GM23338 (cell line): ENCODE measurements around the gene GPR25. TPM values are rescaled to one million over a fixed set of nuclear protein-coding genes. Genes with fewer than 3 reads are reported as not detected.
A peak's percentile ranks its signal among the peaks of the same experiment; 100 is the strongest.

ENCODE experiments used
- ATAC-seq: fragments of 200-7000 bp; cut with Tn5 transposase; 3 replicates; pipeline ENCODE4 v1.9.1; 2020
- DNase-seq: peaks from one replicate; pipeline ENCODE4 v3.0.0-alpha.2; 2015; ENCODE audit warnings: low spot score
- H2AFZ ChIP-seq: fragments of 200-600 bp; sonication (generic); 2 replicates; pipeline ENCODE4 v1.8.0; 2016; ENCODE audit warnings: antibody characterized with exemption, mild to moderate bottlenecking, moderate library complexity
- H3F3A ChIP-seq: fragments of 200-600 bp; sonication (generic); replicated peaks from 2 replicates; pipeline ENCODE4 v1.8.0; 2017; ENCODE audit warnings: antibody characterized with exemption, mixed run types, low read depth
- H3K27ac ChIP-seq: fragments of 200-600 bp; sonication (generic); 2 replicates; pipeline ENCODE4 v1.6.1; 2016; ENCODE audit warnings: low read depth
- H3K27me3 ChIP-seq: fragments of 200-600 bp; sonication (generic); 2 replicates; pipeline ENCODE4 v1.8.0; 2016; ENCODE audit warnings: mild to moderate bottlenecking, mixed run types, moderate library complexity; ENCODE audit not compliant: insufficient read depth
- H3K36me3 ChIP-seq: fragments of 200-600 bp; sonication (generic); 2 replicates; pipeline ENCODE4 v1.8.0; 2016; ENCODE audit warnings: mild to moderate bottlenecking; ENCODE audit not compliant: insufficient read depth
- H3K4me1 ChIP-seq: fragments of 200-600 bp; sonication (generic); 2 replicates; pipeline ENCODE4 v1.8.0; 2016; ENCODE audit warnings: mild to moderate bottlenecking, moderate library complexity; ENCODE audit not compliant: insufficient read depth
- H3K4me2 ChIP-seq: fragments of 200-600 bp; sonication (generic); 2 replicates; pipeline ENCODE4 v1.7.1; 2017; ENCODE audit warnings: mixed run types
- H3K4me3 ChIP-seq: fragments of 200-600 bp; sonication (generic); 2 replicates; pipeline ENCODE4 v1.6.1; 2016; ENCODE audit warnings: mixed run types
- H3K79me2 ChIP-seq: fragments of 200-600 bp; sonication (generic); replicated peaks from 2 replicates; pipeline ENCODE4 v1.8.0; 2017; ENCODE audit warnings: mild to moderate bottlenecking; ENCODE audit not compliant: insufficient read depth
- H3K9me2 ChIP-seq: fragments of 200-600 bp; sonication (generic); 2 replicates; pipeline ENCODE4 v1.8.0; 2017; ENCODE audit not compliant: insufficient read depth
- H4K20me1 ChIP-seq: fragments of 200-600 bp; sonication (generic); replicated peaks from 2 replicates; pipeline ENCODE4 v1.8.0; 2017; ENCODE audit warnings: mild to moderate bottlenecking; ENCODE audit not compliant: insufficient read depth
- H3K27ac Mint-ChIP-seq: 2 replicates; pipeline ENCODE4 v1.8.0; 2020; ENCODE audit warnings: inconsistent platforms, mild to moderate bottlenecking, moderate library complexity, mixed read lengths
- H3K27me3 Mint-ChIP-seq: 3 replicates; pipeline ENCODE4 v1.8.0; 2022; ENCODE audit warnings: low read depth, mild to moderate bottlenecking, moderate library complexity, mixed read lengths, inconsistent platforms; ENCODE audit not compliant: insufficient read depth, poor library complexity
- H3K36me3 Mint-ChIP-seq: 3 replicates; pipeline ENCODE4 v1.8.0; 2021; ENCODE audit warnings: low read depth, mild to moderate bottlenecking, inconsistent platforms, moderate library complexity, mixed read lengths
- H3K4me1 Mint-ChIP-seq: 3 replicates; pipeline ENCODE4 v1.8.0; 2020; ENCODE audit warnings: mild to moderate bottlenecking, inconsistent platforms, mixed read lengths
- H3K4me3 Mint-ChIP-seq: 3 replicates; pipeline ENCODE4 v1.8.0; 2021; ENCODE audit warnings: moderate library complexity, mild to moderate bottlenecking, inconsistent platforms, mixed read lengths
- H3K9me3 Mint-ChIP-seq: 3 replicates; pipeline ENCODE4 v1.8.0; 2020; ENCODE audit warnings: moderate library complexity, mild to moderate bottlenecking, inconsistent platforms, mixed read lengths
- CREB1 ChIP-seq: fragments of 250-450 bp; sonication (Bioruptor Pico); IDR thresholded peaks from 2 replicates; pipeline ENCODE4 v1.5.0; 2020; ENCODE audit warnings: low read depth, mild to moderate bottlenecking, moderate library complexity
- ETS1 ChIP-seq: IDR thresholded peaks from 2 replicates; pipeline ENCODE4 v1.6.1; 2016; ENCODE audit warnings: antibody characterized with exemption
- EZH2 ChIP-seq: fragments of 200-600 bp; sonication (generic); IDR thresholded peaks from one replicate; pipeline ENCODE4 v1.8.0; 2017; ENCODE audit warnings: antibody characterized with exemption, mild to moderate bottlenecking, low read depth; ENCODE audit not compliant: unreplicated experiment
- EZH2phosphoT487 ChIP-seq: fragments of 200-600 bp; sonication (generic); IDR thresholded peaks from one replicate; pipeline ENCODE4 v1.8.1; 2018; ENCODE audit warnings: antibody characterized with exemption; ENCODE audit not compliant: unreplicated experiment
- JUNB ChIP-seq: IDR thresholded peaks from one replicate; pipeline ENCODE4 v1.6.1; 2016; ENCODE audit warnings: antibody characterized with exemption; ENCODE audit not compliant: unreplicated experiment
- NANOG ChIP-seq: IDR thresholded peaks from 2 replicates; pipeline ENCODE4 v1.6.1; 2016; ENCODE audit warnings: antibody characterized with exemption, borderline replicate concordance
- POLR2AphosphoS5 ChIP-seq: IDR thresholded peaks from 2 replicates; pipeline ENCODE4 v1.6.1; 2016; ENCODE audit warnings: antibody characterized with exemption, low read depth
- REST ChIP-seq: IDR thresholded peaks from one replicate; pipeline ENCODE4 v1.6.1; 2018; ENCODE audit warnings: antibody characterized with exemption; ENCODE audit not compliant: unreplicated experiment
- STAT1 ChIP-seq: IDR thresholded peaks from one replicate; pipeline ENCODE4 v1.6.1; 2016; ENCODE audit warnings: antibody characterized with exemption; ENCODE audit not compliant: unreplicated experiment
- ZNF114 ChIP-seq: fragments of 250-450 bp; sonication (Bioruptor Pico); IDR thresholded peaks from 2 replicates; pipeline ENCODE4 v1.5.0; 2020; ENCODE audit warnings: mild to moderate bottlenecking, moderate library complexity
- ZNF331 ChIP-seq: fragments of 250-450 bp; sonication (Bioruptor Pico); IDR thresholded peaks from 2 replicates; pipeline ENCODE4 v1.5.0; 2020; ENCODE audit warnings: low read depth, mild to moderate bottlenecking, moderate library complexity
- polyA plus RNA-seq: library from polyadenylated mRNA; unstranded; fragments of >200 nt; fragmentation: Nextera tagmentation; extraction: Ambion mirVana; gene quantifications from 2 replicates; pipeline ENCODE4 v1.2.1, GENCODE V29; 2016
- total RNA-seq: library from RNA; depleted of rRNA; stranded (reverse); fragments of >200 nt; shearing (Covaris generic); gene quantifications from 2 replicates; pipeline ENCODE4 v1.2.3, GENCODE V29; 2014
- TF ChIP-seq, protein P1 (sequence below), 2 experiments: fragments of 200-600 bp in 1 of 2; sonication (generic) in 1 of 2; conservative IDR thresholded peaks; 2 replicates each; pipeline versions ENCODE4 v1.5.1 to v1.6.1; 2016 to 2017; ENCODE audit warnings: antibody characterized with exemption in 2 of 2, low read depth in 2 of 2, mild to moderate bottlenecking in 2 of 2, moderate library complexity in 1 of 2
- TF ChIP-seq, protein P2 (sequence below): fragments of 250-450 bp; sonication (Bioruptor Pico); IDR thresholded peaks from 2 replicates; pipeline ENCODE4 v1.5.0; 2020; ENCODE audit warnings: mild to moderate bottlenecking, moderate library complexity

Gene GPR25
- total and polyA plus RNA-seq, 2 experiments from 2014 or later: not detected

DNA sequence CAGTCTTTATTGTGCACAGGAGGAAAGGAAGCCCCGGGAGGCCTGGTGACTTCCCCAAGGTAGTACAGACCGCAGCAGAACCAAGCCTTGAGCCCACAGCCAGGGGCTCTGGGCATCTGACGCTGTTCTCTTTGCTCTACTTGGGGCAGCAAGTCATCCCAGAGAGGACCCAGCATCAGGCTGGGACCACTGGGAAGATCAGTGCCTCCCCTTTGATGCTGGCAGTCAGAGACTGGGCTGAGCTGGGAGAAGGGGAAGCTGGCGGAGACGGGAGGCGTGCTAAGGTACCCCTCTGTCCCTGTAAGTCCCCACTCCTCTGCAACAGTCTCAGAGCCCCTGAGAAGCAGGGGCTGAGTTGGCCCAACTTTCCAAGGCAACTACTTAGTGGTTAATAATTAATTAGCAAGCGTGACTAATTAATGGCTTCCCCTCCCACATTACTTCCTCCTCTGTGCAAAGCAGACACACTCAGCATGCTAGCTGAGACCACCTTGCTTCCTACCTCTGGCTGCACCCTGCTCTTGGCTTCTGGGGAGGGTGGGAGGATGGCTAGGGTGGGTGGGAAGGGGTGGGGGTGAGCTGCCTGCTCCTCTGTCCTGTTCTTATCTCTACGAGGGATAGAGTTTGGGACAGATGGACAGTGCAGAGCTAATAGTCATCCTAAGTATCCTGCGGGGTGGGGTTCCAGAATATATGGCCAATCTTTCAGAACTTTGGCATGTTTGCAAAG is 23.2 kb downstream of the GPR25 start:
- peaks cover 47% of the 10 kb centered on the region for H3K4me1 ChIP-seq
- no peaks in the 10 kb centered on the region; the same call in 1 of the 2 replicates for H3K36me3 ChIP-seq
- Mint-ChIP-seq H3K4me3 (peak overlapping the region; percentile 85; the same call in 1 of the 3 replicates), H3K9me3 (no peaks in the 10 kb centered on the region), H3K27me3 (peaks cover 24% of the 10 kb centered on the region), H3K27ac (peak overlapping the region; percentile 72; the same call in 1 of the 2 replicates), H3K4me1 (peaks cover 56% of the 10 kb centered on the region), H3K36me3 (peaks cover 41% of the 10 kb centered on the region)
- DNase-seq (no peak), ATAC-seq (no peak)
- 0 out of 2 replicates have a peak, but pooled peaks cover 3% of the 10 kb centered on the region for H3F3A ChIP-seq
- H3K27ac ChIP-seq: no peak overlapping the region
- H3K9me2 ChIP-seq: no peaks in the 10 kb centered on the region
- H3K4me3 ChIP-seq: peak overlapping the region; percentile 30; the same call in 1 of the 2 replicates
- no peaks in the 10 kb centered on the region for H3K27me3 ChIP-seq
- no peak overlapping the region for H2AFZ ChIP-seq
- no peaks in the 10 kb centered on the region; the same call in none of the 2 replicates for H4K20me1 ChIP-seq
- peaks cover 63% of the 10 kb centered on the region for H3K79me2 ChIP-seq
- TF ChIP-seq, protein P1, sequence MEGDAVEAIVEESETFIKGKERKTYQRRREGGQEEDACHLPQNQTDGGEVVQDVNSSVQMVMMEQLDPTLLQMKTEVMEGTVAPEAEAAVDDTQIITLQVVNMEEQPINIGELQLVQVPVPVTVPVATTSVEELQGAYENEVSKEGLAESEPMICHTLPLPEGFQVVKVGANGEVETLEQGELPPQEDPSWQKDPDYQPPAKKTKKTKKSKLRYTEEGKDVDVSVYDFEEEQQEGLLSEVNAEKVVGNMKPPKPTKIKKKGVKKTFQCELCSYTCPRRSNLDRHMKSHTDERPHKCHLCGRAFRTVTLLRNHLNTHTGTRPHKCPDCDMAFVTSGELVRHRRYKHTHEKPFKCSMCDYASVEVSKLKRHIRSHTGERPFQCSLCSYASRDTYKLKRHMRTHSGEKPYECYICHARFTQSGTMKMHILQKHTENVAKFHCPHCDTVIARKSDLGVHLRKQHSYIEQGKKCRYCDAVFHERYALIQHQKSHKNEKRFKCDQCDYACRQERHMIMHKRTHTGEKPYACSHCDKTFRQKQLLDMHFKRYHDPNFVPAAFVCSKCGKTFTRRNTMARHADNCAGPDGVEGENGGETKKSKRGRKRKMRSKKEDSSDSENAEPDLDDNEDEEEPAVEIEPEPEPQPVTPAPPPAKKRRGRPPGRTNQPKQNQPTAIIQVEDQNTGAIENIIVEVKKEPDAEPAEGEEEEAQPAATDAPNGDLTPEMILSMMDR (conservative IDR thresholded peaks at IDR 0.05; ENCODE audit: low read depth in 2 of 2): no peak
- TF ChIP-seq CREB1 (no peak), ZNF331 (CRISPR knock-in tag) (no peak), NANOG (no peak), EZH2phosphoT487 (no peak), REST (no peak), ETS1 (no peak), EZH2 (no peak), ZNF114 (CRISPR knock-in tag) (no peak), POLR2AphosphoS5 (no peak), STAT1 (no peak), JUNB (no peak)
- TF ChIP-seq, protein P2, sequence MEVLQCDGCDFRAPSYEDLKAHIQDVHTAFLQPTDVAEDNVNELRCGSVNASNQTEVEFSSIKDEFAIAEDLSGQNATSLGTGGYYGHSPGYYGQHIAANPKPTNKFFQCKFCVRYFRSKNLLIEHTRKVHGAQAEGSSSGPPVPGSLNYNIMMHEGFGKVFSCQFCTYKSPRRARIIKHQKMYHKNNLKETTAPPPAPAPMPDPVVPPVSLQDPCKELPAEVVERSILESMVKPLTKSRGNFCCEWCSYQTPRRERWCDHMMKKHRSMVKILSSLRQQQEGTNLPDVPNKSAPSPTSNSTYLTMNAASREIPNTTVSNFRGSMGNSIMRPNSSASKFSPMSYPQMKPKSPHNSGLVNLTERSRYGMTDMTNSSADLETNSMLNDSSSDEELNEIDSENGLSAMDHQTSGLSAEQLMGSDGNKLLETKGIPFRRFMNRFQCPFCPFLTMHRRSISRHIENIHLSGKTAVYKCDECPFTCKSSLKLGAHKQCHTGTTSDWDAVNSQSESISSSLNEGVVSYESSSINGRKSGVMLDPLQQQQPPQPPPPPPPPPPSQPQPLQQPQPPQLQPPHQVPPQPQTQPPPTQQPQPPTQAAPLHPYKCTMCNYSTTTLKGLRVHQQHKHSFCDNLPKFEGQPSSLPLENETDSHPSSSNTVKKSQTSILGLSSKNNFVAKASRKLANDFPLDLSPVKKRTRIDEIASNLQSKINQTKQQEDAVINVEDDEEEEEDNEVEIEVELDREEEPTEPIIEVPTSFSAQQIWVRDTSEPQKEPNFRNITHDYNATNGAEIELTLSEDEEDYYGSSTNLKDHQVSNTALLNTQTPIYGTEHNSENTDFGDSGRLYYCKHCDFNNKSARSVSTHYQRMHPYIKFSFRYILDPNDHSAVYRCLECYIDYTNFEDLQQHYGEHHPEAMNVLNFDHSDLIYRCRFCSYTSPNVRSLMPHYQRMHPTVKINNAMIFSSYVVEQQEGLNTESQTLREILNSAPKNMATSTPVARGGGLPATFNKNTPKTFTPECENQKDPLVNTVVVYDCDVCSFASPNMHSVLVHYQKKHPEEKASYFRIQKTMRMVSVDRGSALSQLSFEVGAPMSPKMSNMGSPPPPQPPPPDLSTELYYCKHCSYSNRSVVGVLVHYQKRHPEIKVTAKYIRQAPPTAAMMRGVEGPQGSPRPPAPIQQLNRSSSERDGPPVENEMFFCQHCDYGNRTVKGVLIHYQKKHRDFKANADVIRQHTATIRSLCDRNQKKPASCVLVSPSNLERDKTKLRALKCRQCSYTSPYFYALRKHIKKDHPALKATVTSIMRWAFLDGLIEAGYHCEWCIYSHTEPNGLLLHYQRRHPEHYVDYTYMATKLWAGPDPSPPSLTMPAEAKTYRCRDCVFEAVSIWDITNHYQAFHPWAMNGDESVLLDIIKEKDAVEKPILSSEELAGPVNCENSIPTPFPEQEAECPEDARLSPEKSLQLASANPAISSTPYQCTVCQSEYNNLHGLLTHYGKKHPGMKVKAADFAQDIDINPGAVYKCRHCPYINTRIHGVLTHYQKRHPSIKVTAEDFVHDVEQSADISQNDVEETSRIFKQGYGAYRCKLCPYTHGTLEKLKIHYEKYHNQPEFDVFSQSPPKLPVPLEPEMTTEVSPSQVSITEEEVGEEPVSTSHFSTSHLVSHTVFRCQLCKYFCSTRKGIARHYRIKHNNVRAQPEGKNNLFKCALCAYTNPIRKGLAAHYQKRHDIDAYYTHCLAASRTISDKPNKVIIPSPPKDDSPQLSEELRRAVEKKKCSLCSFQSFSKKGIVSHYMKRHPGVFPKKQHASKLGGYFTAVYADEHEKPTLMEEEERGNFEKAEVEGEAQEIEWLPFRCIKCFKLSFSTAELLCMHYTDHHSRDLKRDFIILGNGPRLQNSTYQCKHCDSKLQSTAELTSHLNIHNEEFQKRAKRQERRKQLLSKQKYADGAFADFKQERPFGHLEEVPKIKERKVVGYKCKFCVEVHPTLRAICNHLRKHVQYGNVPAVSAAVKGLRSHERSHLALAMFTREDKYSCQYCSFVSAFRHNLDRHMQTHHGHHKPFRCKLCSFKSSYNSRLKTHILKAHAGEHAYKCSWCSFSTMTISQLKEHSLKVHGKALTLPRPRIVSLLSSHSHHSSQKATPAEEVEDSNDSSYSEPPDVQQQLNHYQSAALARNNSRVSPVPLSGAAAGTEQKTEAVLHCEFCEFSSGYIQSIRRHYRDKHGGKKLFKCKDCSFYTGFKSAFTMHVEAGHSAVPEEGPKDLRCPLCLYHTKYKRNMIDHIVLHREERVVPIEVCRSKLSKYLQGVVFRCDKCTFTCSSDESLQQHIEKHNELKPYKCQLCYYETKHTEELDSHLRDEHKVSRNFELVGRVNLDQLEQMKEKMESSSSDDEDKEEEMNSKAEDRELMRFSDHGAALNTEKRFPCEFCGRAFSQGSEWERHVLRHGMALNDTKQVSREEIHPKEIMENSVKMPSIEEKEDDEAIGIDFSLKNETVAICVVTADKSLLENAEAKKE (CRISPR knock-in tag): no peak
- peak overlapping the region; percentile 95 for H3K4me2 ChIP-seq
